DND-41 (cell line): ENCODE measurements around the gene ZNF311.
"Not testable (repeated sequence)": the region's sequence is repeated elsewhere in the genome, so short reads cannot be mapped to it uniquely, and the experiment has no call there.

Experiments used
- ATAC-seq: fragments of 200-7000 bp; cut with Tn5 transposase; 3 replicates; pipeline ENCODE4 v1.9.1; 2021; ENCODE audit warnings: low read depth; ENCODE audit not compliant: insufficient read depth
- DNase-seq: peaks from one replicate; pipeline ENCODE4 v3.0.0-alpha.2; 2020
- H2AFZ ChIP-seq: 2 replicates; pipeline ENCODE4 v1.6.0; 2012; ENCODE audit warnings: low read depth, low read length
- H3K27ac ChIP-seq: 2 replicates; pipeline ENCODE4 v1.5.1; 2012; ENCODE audit warnings: low read length, inconsistent platforms
- H3K27me3 ChIP-seq: fragments of 200-600 bp; sonication (generic); 2 replicates; pipeline ENCODE4 v1.6.0; 2012; ENCODE audit warnings: low read length, mild to moderate bottlenecking, inconsistent platforms; ENCODE audit not compliant: insufficient read depth, poor library complexity
- H3K36me3 ChIP-seq: 2 replicates; pipeline ENCODE4 v1.5.1; 2012; ENCODE audit warnings: low read length, inconsistent platforms; ENCODE audit not compliant: insufficient read depth
- H3K4me1 ChIP-seq: 2 replicates; pipeline ENCODE4 v1.5.1; 2012; ENCODE audit warnings: mild to moderate bottlenecking, low read length; ENCODE audit not compliant: insufficient read depth
- H3K4me2 ChIP-seq: 2 replicates; pipeline ENCODE4 v1.6.0; 2012; ENCODE audit warnings: mild to moderate bottlenecking, moderate library complexity, low read length, inconsistent platforms; ENCODE audit not compliant: insufficient read depth
- H3K4me3 ChIP-seq, 2 experiments: fragments of 200-600 bp in 1 of 2; shearing (Covaris generic) in 1 of 2; 2 replicates each; pipeline ENCODE4 v1.5.1; 2012 to 2016; ENCODE audit warnings: inconsistent platforms in 2 of 2, low read length in 2 of 2, mild to moderate bottlenecking in 2 of 2, low read depth in 1 of 2, moderate library complexity in 1 of 2
- H3K79me2 ChIP-seq: 2 replicates; pipeline ENCODE4 v1.6.0; 2012; ENCODE audit warnings: low read length, inconsistent platforms; ENCODE audit not compliant: insufficient read depth
- H3K9ac ChIP-seq: 2 replicates; pipeline ENCODE4 v1.6.0; 2012; ENCODE audit warnings: low read depth, mild to moderate bottlenecking, inconsistent platforms, low read length, moderate library complexity
- H3K9me3 ChIP-seq: 2 replicates; pipeline ENCODE4 v1.5.1; 2012; ENCODE audit warnings: low read length, moderate library complexity, mild to moderate bottlenecking, inconsistent platforms; ENCODE audit not compliant: insufficient read depth, severe bottlenecking
- H4K20me1 ChIP-seq: 2 replicates; pipeline ENCODE4 v1.6.0; 2012; ENCODE audit warnings: low read length; ENCODE audit not compliant: insufficient read depth
- EZH2 ChIP-seq: IDR thresholded peaks from 3 replicates; pipeline ENCODE4 v1.6.1; 2012; ENCODE audit warnings: borderline replicate concordance, low read depth, mild to moderate bottlenecking, moderate library complexity, low read length, inconsistent platforms; ENCODE audit not compliant: severe bottlenecking
- TF ChIP-seq, protein P1 (sequence below): IDR thresholded peaks from 2 replicates; pipeline ENCODE4 v1.5.1; 2012; ENCODE audit warnings: borderline replicate concordance, low read length, moderate library complexity, mild to moderate bottlenecking; ENCODE audit not compliant: poor library complexity, severe bottlenecking; ENCODE audit errors: extremely low read depth

ZNF311 gene

DNA sequence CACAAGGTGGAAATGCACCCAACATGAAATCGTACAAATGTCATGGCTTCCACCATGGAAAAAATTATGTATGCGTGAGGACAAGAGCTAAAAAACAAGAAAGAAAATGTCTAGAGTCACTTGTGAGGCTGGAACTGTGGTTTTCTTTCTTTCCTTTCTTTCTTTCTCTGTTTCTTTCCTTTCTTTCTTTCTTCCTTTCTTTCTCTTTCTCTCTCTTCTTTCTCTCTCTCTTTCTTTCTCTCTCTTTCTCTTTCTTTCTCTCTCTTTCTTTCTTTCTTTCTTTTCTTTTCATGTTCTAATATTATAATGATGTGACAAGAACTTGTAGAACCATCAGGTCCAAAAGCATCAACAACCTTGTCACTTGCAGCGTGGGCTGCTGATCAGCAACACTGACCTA, 28.4 kb downstream of the ZNF311 start:
- no peaks in the 10 kb centered on the region for H3K27me3 ChIP-seq
- no peaks in the 10 kb centered on the region for H3K9me3 ChIP-seq
- no peaks in the 10 kb centered on the region for H3K79me2 ChIP-seq
- no peak overlapping the region for H2AFZ ChIP-seq
- H3K4me1 ChIP-seq: peaks cover 15% of the 10 kb centered on the region
- TF ChIP-seq, protein P1, sequence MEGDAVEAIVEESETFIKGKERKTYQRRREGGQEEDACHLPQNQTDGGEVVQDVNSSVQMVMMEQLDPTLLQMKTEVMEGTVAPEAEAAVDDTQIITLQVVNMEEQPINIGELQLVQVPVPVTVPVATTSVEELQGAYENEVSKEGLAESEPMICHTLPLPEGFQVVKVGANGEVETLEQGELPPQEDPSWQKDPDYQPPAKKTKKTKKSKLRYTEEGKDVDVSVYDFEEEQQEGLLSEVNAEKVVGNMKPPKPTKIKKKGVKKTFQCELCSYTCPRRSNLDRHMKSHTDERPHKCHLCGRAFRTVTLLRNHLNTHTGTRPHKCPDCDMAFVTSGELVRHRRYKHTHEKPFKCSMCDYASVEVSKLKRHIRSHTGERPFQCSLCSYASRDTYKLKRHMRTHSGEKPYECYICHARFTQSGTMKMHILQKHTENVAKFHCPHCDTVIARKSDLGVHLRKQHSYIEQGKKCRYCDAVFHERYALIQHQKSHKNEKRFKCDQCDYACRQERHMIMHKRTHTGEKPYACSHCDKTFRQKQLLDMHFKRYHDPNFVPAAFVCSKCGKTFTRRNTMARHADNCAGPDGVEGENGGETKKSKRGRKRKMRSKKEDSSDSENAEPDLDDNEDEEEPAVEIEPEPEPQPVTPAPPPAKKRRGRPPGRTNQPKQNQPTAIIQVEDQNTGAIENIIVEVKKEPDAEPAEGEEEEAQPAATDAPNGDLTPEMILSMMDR: no peak
- no peak for TF ChIP-seq EZH2
- H3K27ac ChIP-seq: no peak overlapping the region
- DNase-seq: no peak
- no peak overlapping the region for H3K9ac ChIP-seq
- no peaks in the 10 kb centered on the region for H4K20me1 ChIP-seq
- no peak overlapping the region for H3K4me3 ChIP-seq
- no peak for ATAC-seq
- H3K4me2 ChIP-seq: no peak overlapping the region
- H3K36me3 ChIP-seq: no peaks in the 10 kb centered on the region

- Histone ChIP-seq H3K9me3 (no peaks in the 10 kb centered on the region), H3K4me1 (no peaks in the 10 kb centered on the region), H3K36me3 (no peaks in the 10 kb centered on the region), H3K79me2 (no peaks in the 10 kb centered on the region), H4K20me1 (no peaks in the 10 kb centered on the region), H3K27me3 (no peaks in the 10 kb centered on the region), H3K9ac (no peak overlapping the region), H2AFZ (no peak overlapping the region), H3K4me3 (no peak overlapping the region), H3K27ac (no peak overlapping the region), H3K4me2 (no peak overlapping the region)
- ATAC-seq (no peak), DNase-seq (no peak)
- TF ChIP-seq, protein P1: no peak
- no peak for TF ChIP-seq EZH2
Measured at GRCh38 chr6:28974505-28974904, 30.6 kb downstream of the ZNF311 start.

DNA sequence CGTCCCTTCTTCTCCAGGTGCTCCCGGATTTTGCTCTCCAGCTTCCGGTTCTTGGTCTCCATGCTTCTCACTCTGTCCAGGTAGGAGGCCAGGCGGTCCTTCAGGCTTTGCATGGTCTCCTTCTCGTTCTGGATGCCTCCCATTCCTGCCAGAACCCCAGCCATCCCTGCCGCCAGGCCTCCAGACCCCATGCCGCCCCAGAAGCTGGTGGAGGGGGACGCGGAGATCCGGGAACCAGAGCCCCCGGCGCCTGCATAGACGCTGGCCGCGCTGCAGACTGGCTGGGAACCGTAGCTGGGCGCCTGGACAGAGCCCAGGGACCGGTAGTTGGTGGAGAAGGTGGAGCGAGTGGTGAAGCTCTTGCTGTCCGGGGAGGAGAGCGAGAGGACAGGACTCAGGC, 35.1 kb downstream of the ZNF311 start:
- DNase-seq, ATAC-seq, H3K27me3 ChIP-seq, H3K79me2 ChIP-seq, H3K27ac ChIP-seq, H4K20me1 ChIP-seq, H3K4me1 ChIP-seq, H3K9me3 ChIP-seq, H3K4me2 ChIP-seq, H3K4me3 ChIP-seq, H2AFZ ChIP-seq, H3K9ac ChIP-seq, H3K36me3 ChIP-seq: not testable (repeated sequence)

GRCh38 chr6:28969129-28969528, 36.0 kb downstream of the ZNF311 start:
- Histone ChIP-seq H3K4me3 (no peak overlapping the region), H3K4me2 (no peak overlapping the region), H3K27me3 (no peaks in the 10 kb centered on the region), H3K79me2 (no peaks in the 10 kb centered on the region), H3K9me3 (peaks cover 9% of the 10 kb centered on the region), H3K9ac (no peak overlapping the region), H4K20me1 (no peaks in the 10 kb centered on the region), H2AFZ (no peak overlapping the region), H3K27ac (no peak overlapping the region), H3K4me1 (no peaks in the 10 kb centered on the region), H3K36me3 (no peaks in the 10 kb centered on the region)
- ATAC-seq: no peak
- DNase-seq: no peak
- TF ChIP-seq, protein P1: peak; percentile 12
- TF ChIP-seq EZH2: no peak
